ENCODE results near the gene UGT1A6.

DNA sequence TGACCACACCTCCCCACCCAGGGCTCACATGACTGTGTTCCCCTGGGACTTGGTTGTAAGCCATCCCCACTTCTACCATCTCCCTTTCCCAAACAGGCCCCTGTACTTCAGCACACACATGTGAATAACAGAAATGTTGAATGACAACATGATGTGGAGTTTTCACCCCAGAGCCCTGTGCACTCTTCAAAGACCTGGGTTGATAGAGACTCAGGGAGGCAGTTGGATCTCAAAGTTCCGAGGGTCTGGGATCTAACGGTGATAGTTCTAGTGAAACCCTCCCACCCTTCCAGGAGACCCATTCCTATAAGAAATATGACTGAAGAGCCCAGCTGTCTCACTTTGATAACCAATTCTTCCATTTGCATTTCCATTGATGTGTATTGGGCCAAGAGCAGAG lies 85.3 kb downstream of the UGT1A6 start, which contains the start of gene MROH2A:
- TF ChIP-seq RAD21 (IDR thresholded peaks at IDR 0.05; ENCODE audit: low read length) (no peak), EP300 (IDR thresholded peaks at IDR 0.05; ENCODE audit: borderline replicate concordance in 1 of 2, low read depth in 1 of 2, low read length in 1 of 2) (no peak), TAF1 (IDR thresholded peaks at IDR 0.05; ENCODE audit: borderline replicate concordance, low read depth, low read length) (no peak)
- TF ChIP-seq, protein P1, sequence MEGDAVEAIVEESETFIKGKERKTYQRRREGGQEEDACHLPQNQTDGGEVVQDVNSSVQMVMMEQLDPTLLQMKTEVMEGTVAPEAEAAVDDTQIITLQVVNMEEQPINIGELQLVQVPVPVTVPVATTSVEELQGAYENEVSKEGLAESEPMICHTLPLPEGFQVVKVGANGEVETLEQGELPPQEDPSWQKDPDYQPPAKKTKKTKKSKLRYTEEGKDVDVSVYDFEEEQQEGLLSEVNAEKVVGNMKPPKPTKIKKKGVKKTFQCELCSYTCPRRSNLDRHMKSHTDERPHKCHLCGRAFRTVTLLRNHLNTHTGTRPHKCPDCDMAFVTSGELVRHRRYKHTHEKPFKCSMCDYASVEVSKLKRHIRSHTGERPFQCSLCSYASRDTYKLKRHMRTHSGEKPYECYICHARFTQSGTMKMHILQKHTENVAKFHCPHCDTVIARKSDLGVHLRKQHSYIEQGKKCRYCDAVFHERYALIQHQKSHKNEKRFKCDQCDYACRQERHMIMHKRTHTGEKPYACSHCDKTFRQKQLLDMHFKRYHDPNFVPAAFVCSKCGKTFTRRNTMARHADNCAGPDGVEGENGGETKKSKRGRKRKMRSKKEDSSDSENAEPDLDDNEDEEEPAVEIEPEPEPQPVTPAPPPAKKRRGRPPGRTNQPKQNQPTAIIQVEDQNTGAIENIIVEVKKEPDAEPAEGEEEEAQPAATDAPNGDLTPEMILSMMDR (IDR thresholded peaks at IDR 0.05), result no peak

Data from SK-N-SH (cell line).